ENCODE data around the gene SKIDA1. TPM values are rescaled to one million over a fixed set of nuclear protein-coding genes. Genes with fewer than 3 reads are reported as not detected.
A peak's percentile ranks its signal among the peaks of the same experiment; 100 is the strongest.

The SKIDA1 gene
- total RNA-seq: 7.5 and 14.4 TPM in 2 replicates

GRCh38 chr10:21525367-21526187, at the start of gene SKIDA1:
TSS of gene SKIDA1 (minus strand) at chr10:21525682. CDS start at chr10:21517822, 7,860 bp downstream.

GRCh38 chr10:21533467-21534279, 8.2 kb upstream of the SKIDA1 start, which contains the start of gene MLLT10:
TSS of gene MLLT10 (plus strand) at chr10:21534232. CDS start at chr10:21534645, 413 bp downstream.

Small RNA genes within 50 kb of the gene (small RNA-seq; reads per million reads assigned to genes)
- gene MIR1915 (0.40 reads per million, percentile 18 among the genes with 10 or more reads in this experiment), gene RF00019 (not detected), gene RNU6-306P (not detected)

Other genes starting within 250 kb of the SKIDA1 start
- gene MLLT10, start 8.6 kb upstream of the SKIDA1 start, total RNA-seq: 56.9 and 86.0 TPM in 2 replicates